SK-N-MC (cell line): ENCODE results near the gene PEAK3.

ENCODE experiments used
- DNase-seq: peaks from one replicate; pipeline ENCODE4 v3.0.0-alpha.2; 2011; ENCODE audit warnings: low read depth, low spot score
- H3K27ac ChIP-seq: fragments of 200-600 bp; sonication (generic); 2 replicates; pipeline ENCODE4 v1.5.1; 2016; ENCODE audit warnings: mixed run types
- H3K36me3 ChIP-seq: fragments of 200-600 bp; sonication (generic); 2 replicates; pipeline ENCODE4 v1.6.1; 2017; ENCODE audit warnings: antibody characterized with exemption, low read length, mixed read lengths; ENCODE audit not compliant: insufficient read depth
- H3K4me3 ChIP-seq: fragments of 200-600 bp; sonication (generic); 2 replicates; pipeline ENCODE4 v1.5.1; 2016
- H3K9ac ChIP-seq: fragments of 200-600 bp; sonication (generic); 2 replicates; pipeline ENCODE4 v1.8.0; 2017; ENCODE audit warnings: mixed run types, mixed read lengths; ENCODE audit not compliant: insufficient read length
- H3K9me3 ChIP-seq: fragments of 200-600 bp; sonication (generic); 2 replicates; pipeline ENCODE4 v1.6.1; 2017; ENCODE audit warnings: low read depth, mild to moderate bottlenecking, antibody characterized with exemption, low read length, moderate library complexity, mixed read lengths
- EZH2 ChIP-seq: fragments of 200-600 bp; sonication (generic); IDR thresholded peaks from one replicate; pipeline ENCODE4 v1.6.1; 2017; ENCODE audit warnings: antibody characterized with exemption
- FOXP2 ChIP-seq: optimal IDR thresholded peaks from 2 replicates; pipeline ENCODE3; 2011; ENCODE audit warnings: mild to moderate bottlenecking, moderate library complexity; ENCODE audit not compliant: insufficient read depth; ENCODE audit errors: extremely low read length, control extremely low read depth
- POLR2AphosphoS5 ChIP-seq: IDR thresholded peaks from 2 replicates; pipeline ENCODE4 v1.6.1; 2012; ENCODE audit warnings: mild to moderate bottlenecking, low read depth, low read length, borderline replicate concordance

The PEAK3 gene

DNA sequence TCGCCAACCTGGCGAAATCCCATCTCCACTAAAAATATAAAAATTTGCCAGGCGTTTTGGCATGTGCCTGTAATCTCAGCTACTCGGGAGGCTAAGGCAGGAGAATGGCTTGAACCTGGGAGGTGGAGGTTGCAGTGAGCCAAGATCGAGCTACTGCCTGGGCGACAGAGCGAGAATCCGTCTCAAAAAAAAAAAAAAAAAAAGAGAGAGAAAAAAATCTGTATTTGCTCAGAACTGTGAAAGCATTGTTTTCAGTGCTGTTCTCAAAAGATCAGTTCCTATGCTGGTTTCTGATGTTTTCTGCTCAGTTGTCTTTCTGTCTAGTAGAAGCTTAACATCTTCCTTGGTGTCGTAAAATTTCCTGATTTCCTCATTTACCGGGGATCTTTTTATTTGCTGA lies 42.8 kb downstream of the PEAK3 start:
- Histone ChIP-seq H3K27ac (peak overlapping the region; percentile 22; the same call in 1 of the 2 replicates), H3K36me3 (peaks cover 42% of the 10 kb centered on the region), H3K9ac (peak overlapping the region; percentile 95), H3K9me3 (no peaks in the 10 kb centered on the region), H3K4me3 (peak overlapping the region; percentile 91)
- no peak for DNase-seq
- TF ChIP-seq POLR2AphosphoS5 (no peak), FOXP2 (no peak), EZH2 (no peak)

GRCh38 chr19:2237869-2238153 lies 44.2 kb downstream of the PEAK3 start:
- Histone ChIP-seq H3K9me3 (no peaks in the 10 kb centered on the region), H3K27ac (no peak overlapping the region), H3K9ac (peak overlapping the region; percentile 95), H3K4me3 (peak overlapping the region; percentile 91), H3K36me3 (peaks cover 32% of the 10 kb centered on the region)
- no peak for DNase-seq
- TF ChIP-seq POLR2AphosphoS5, result no peak
- no peak for TF ChIP-seq FOXP2
- TF ChIP-seq EZH2, result no peak

DNA sequence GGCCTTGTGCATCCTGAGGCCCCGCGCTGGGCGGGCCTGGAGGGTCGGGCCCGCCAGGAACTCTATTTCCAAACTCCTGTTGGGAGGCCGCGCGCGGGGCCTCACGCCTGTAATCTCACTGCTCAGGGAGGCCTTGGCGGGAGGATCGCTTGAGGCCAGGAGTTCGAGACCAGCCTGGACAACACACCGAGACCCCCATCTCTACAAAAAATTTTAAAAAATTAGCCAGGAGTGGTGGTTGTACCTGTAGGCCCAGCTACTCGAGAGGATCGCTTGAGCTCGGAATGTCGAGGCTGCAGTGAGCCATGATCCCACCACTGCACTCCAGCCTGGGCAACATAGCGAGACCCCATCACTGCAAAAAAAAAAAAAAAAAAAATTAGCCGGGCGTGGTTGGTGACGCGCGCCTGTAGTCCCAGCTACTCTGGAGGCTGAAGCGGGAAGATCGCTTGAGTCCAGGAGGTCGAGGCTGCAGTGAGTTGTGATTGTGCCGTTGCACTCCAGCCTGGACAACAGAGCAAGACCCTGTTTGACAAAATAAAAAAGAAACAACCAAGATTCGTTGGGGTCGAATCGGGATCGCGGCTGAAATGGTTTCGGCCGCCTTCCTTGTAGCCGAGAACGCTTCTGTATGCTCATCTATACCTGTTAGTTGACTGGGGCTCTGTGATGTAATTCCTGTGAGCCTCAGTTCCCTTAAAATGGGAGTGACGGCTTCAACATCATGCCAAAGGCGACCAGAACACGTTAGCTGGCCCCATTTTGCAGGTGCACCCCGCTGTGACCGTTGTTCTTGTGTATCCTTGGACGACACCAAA lies 44.7 kb downstream of the PEAK3 start:
- peak overlapping the region; percentile 95 for H3K9ac ChIP-seq
- no peaks in the 10 kb centered on the region for H3K9me3 ChIP-seq
- DNase-seq, result no peak
- TF ChIP-seq EZH2, result no peak
- peak overlapping the region; percentile 91 for H3K4me3 ChIP-seq
- H3K27ac ChIP-seq, result peak overlapping the region; percentile 88
- peaks cover 29% of the 10 kb centered on the region for H3K36me3 ChIP-seq

DNA sequence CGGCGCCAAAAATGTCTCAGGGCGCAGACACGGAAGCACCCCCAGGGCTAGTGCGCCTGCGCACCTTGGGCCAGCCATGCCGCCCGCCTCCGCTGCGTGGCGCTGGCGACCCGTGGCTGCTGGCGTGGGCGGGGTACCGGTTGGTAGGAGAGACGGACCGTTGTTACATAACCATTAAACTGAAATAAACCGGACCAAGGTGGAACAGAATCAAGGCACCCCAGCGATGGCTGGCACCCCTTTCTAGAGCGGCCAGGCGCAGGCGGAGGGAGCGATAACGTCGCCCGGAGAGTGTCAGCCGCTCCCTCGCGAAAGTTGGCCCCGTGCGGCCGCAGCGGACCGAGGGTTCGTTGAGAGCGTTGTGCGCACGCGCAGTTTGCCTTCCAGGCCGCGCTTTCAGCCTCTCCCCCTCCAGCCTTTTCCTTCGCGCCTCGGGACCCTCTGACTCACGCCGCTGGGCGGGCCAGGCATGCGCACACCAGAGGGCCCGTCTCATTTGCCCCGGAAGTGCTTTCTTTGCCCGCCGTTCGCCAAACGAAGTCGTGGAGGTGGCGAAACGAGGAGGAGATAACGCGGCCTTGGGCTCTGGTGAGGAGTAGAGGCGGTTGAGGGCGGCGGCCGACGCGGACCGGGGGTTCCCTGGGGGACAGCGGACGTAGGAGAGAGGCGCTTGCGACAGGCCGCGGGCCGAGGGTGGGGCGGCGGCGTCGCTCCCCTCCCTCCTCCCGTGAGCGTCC lies 45.5 kb downstream of the PEAK3 start, which contains the start of the genes PLEKHJ1 and SF3A2:
PLEKHJ1 (minus strand) TSS at position 16 of the 737 bp plus-strand sequence. CDS start 81 bp downstream, outside the sequence.
SF3A2 (plus strand) TSS at position 511 of the 737 bp plus-strand sequence. CDS start 6,595 bp downstream, outside the sequence.
- Histone ChIP-seq H3K9ac (peak within 1 kb of the TSS; percentile 95), H3K36me3 (peaks cover 29% of the 10 kb centered on the region), H3K4me3 (peak within 1 kb of the TSS; percentile 91), H3K9me3 (no peaks in the 10 kb centered on the region), H3K27ac (peak within 1 kb of the TSS; percentile 88)
- peak; percentile 86 for DNase-seq
- TF ChIP-seq EZH2, result no peak
- peak; percentile 44 for TF ChIP-seq FOXP2
- peak; percentile 89 for TF ChIP-seq POLR2AphosphoS5

DNA sequence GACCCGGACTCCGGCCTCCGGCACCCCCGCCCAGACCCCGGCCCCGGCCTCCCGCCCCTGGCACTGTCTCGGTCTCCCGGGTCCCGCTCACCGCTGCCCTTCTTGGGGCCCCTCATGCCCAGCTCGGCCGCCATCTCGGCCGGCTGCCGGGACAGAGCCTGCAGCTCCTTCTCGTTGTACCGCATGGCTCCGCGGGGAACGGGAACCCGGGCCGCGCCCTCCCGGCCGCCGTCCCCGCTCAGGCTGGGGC lies 46.0 kb downstream of the PEAK3 start:
- Histone ChIP-seq H3K27ac (peak overlapping the region; percentile 50; the same call in 1 of the 2 replicates), H3K9me3 (no peaks in the 10 kb centered on the region), H3K9ac (peak overlapping the region; percentile 94), H3K36me3 (peaks cover 29% of the 10 kb centered on the region), H3K4me3 (peak overlapping the region; percentile 91)
- DNase-seq, result no peak
- TF ChIP-seq EZH2 (no peak), FOXP2 (no peak), POLR2AphosphoS5 (peak; percentile 58)

GRCh38 chr19:2235381-2236063 lies 46.5 kb downstream of the PEAK3 start:
- Histone ChIP-seq H3K27ac (peak overlapping the region; percentile 50; the same call in 1 of the 2 replicates), H3K9ac (peak overlapping the region; percentile 94), H3K9me3 (no peaks in the 10 kb centered on the region), H3K4me3 (peak overlapping the region; percentile 91), H3K36me3 (peaks cover 25% of the 10 kb centered on the region)
- TF ChIP-seq POLR2AphosphoS5 (no peak), FOXP2 (no peak), EZH2 (no peak)
- no peak for DNase-seq

GRCh38 chr19:2234996-2235380 lies 47.0 kb downstream of the PEAK3 start:
- no peak for TF ChIP-seq FOXP2
- TF ChIP-seq EZH2, result no peak
- no peak for TF ChIP-seq POLR2AphosphoS5
- peaks cover 26% of the 10 kb centered on the region for H3K36me3 ChIP-seq
- no peak overlapping the region for H3K27ac ChIP-seq
- H3K9me3 ChIP-seq, result no peaks in the 10 kb centered on the region
- H3K9ac ChIP-seq, result peak overlapping the region; percentile 94
- H3K4me3 ChIP-seq, result peak overlapping the region; percentile 91
- DNase-seq, result no peak

DNA sequence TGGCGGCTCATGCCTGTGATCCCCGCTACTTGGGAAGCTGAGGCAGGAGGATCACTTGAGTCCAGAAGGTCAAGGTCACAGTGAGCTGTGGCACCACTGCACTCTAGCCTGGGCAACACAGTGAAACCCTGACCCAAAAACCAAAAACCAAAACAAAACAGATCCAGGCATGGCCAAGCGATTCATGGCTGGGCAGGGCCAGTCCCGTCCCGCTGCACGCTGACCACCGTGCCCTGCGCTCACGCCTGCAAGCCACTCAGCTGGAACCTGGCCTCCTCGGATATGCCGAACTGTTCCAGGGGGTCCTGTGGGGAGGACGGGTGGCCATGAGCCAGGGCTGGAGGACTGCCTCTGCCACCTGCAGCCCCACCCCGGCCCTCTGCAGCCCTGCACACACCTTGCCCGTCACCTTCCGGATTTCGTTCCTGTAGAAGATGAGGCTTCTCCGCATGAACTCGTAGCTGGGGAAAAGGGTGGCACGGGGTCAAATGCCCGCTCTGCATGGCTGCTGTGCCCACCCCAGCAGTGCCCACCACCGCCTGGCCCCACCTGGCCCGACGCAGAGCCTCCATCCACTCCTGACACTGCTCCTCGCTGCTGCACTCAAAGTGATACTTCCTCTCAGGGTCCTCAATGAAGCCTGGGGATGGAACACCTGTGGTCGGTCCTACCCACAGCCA lies 48.2 kb downstream of the PEAK3 start:
- no peak overlapping the region for H3K9ac ChIP-seq
- peaks cover 29% of the 10 kb centered on the region for H3K36me3 ChIP-seq
- no peak overlapping the region for H3K27ac ChIP-seq

More for the DNA sequence above, 48.2 kb downstream of the PEAK3 start:
- TF ChIP-seq POLR2AphosphoS5 (no peak; the same call in 1 of the 2 replicates), EZH2 (no peak), FOXP2 (no peak)
- Histone ChIP-seq H3K4me3 (no peak overlapping the region), H3K9me3 (no peaks in the 10 kb centered on the region)
- no peak for DNase-seq
